IMR-90 (cell line): ENCODE results near the gene CPB2.

Source experiments
- BHLHE40 ChIP-seq: fragments of 150-350 bp; IDR thresholded peaks from 2 replicates; pipeline ENCODE4 v1.6.1; 2016; ENCODE audit warnings: mild to moderate bottlenecking, low read depth, low read length
- CTCF ChIP-seq: conservative IDR thresholded peaks from 2 replicates; pipeline ENCODE4 v1.5.1; 2012; ENCODE audit warnings: mild to moderate bottlenecking, low read depth, low read length, improper control_type of control experiment
- MXI1 ChIP-seq: IDR thresholded peaks from 2 replicates; pipeline ENCODE4 v1.6.1; 2012; ENCODE audit warnings: low read depth, mild to moderate bottlenecking, low read length, moderate library complexity, borderline replicate concordance
- POLR2A ChIP-seq: IDR thresholded peaks from 2 replicates; pipeline ENCODE4 v1.6.1; 2012; ENCODE audit warnings: mild to moderate bottlenecking, low read depth, low read length
- RAD21 ChIP-seq: IDR thresholded peaks from 2 replicates; pipeline ENCODE4 v1.6.1; 2012; ENCODE audit warnings: low read length, improper control_type of control experiment
- RFX5 ChIP-seq: IDR thresholded peaks from 2 replicates; pipeline ENCODE4 v1.8.0; 2012; ENCODE audit warnings: low read depth, mild to moderate bottlenecking, low read length, moderate library complexity

- TF ChIP-seq RFX5 (no peak), BHLHE40 (no peak), CTCF (no peak), POLR2A (no peak), MXI1 (no peak), RAD21 (no peak)
These were observed 35.2 kb upstream of the CPB2 start for GRCh38 chr13:46140044-46140443.
